NCI-H1930 (cell line): ENCODE results near the gene LY86.

Experiments
- DNase-seq, 2 experiments: peaks; one replicate each; lab custom pipeline; 2025; lab: John Stamatoyannopoulos, UW

LY86 gene

GRCh38 chr6:6570929-6571671 is 17.4 kb upstream of the LY86 start:
- DNase-seq = no peak

- DNase-seq = no peak
Measured at GRCh38 chr6:6575143-6575542, 13.4 kb upstream of the LY86 start.

GRCh38 chr6:6577735-6578134 is 10.8 kb upstream of the LY86 start:
- DNase-seq = no peak

GRCh38 chr6:6579281-6579680 is 9.2 kb upstream of the LY86 start:
- no peak for DNase-seq

GRCh38 chr6:6580225-6580856 is 8.2 kb upstream of the LY86 start:
- no peak for DNase-seq

- no peak for DNase-seq
Measured at GRCh38 chr6:6581054-6581453, 7.5 kb upstream of the LY86 start.

- DNase-seq = no peak
Measured at GRCh38 chr6:6582131-6582530, 6.4 kb upstream of the LY86 start.

- no peak for DNase-seq
Measured at GRCh38 chr6:6583836-6584235, 4.7 kb upstream of the LY86 start.

- DNase-seq = no peak
Measured at GRCh38 chr6:6584310-6585002, 4.1 kb upstream of the LY86 start.

- no peak for DNase-seq
Measured at GRCh38 chr6:6585003-6585311, 3.6 kb upstream of the LY86 start.

- no peak for DNase-seq
Measured at GRCh38 chr6:6586167-6586566, 2.4 kb upstream of the LY86 start.

GRCh38 chr6:6586671-6587526 is 1.6 kb upstream of the LY86 start:
- DNase-seq = no peak

GRCh38 chr6:6587696-6588063 is 840 bp upstream of the LY86 start:
- no peak for DNase-seq

- DNase-seq = no peak
Measured at GRCh38 chr6:6588924-6589709, 597 bp downstream of the LY86 start.

GRCh38 chr6:6590530-6590929 is 2.0 kb downstream of the LY86 start:
- no peak for DNase-seq

GRCh38 chr6:6591778-6592465 is 3.4 kb downstream of the LY86 start:
- DNase-seq = no peak

- no peak for DNase-seq
Measured at GRCh38 chr6:6592826-6593475, 4.4 kb downstream of the LY86 start.

- no peak for DNase-seq
Measured at GRCh38 chr6:6593867-6594468, 5.4 kb downstream of the LY86 start.

GRCh38 chr6:6595025-6595424 is 6.5 kb downstream of the LY86 start:
- no peak for DNase-seq

GRCh38 chr6:6595952-6596351 is 7.4 kb downstream of the LY86 start:
- DNase-seq = no peak
